CD4-positive, alpha-beta T cell (primary cell): ENCODE results near the gene ZNF592. TPM values are rescaled to one million over a fixed set of nuclear protein-coding genes. Genes with fewer than 3 reads are reported as not detected.

Experiments used
- ATAC-seq: fragments of 200-7000 bp; cut with Tn5 transposase; one replicate; pipeline ENCODE4 v1.10.0; 2022; ENCODE audit warnings: mild to moderate bottlenecking; ENCODE audit not compliant: poor library complexity
- CTCF ChIA-PET: fragments of 350-600 bp; sonication (Branson Sonifier 250); formaldehyde crosslinking; loops from one replicate; lab custom pipeline; 2021; ENCODE audit warnings: antibody characterized with exemption, inconsistent platforms; lab: Charles Lee
- POLR2A ChIA-PET: fragments of 350-600 bp; sonication (Branson Sonifier 250); formaldehyde crosslinking; loops from one replicate; lab custom pipeline; 2021; ENCODE audit warnings: antibody characterized with exemption, inconsistent platforms; lab: Charles Lee
- DNase-seq, 14 experiments: peaks; one replicate each; pipeline ENCODE4 v3.0.0-alpha.2; 2013 to 2020; ENCODE audit warnings: mixed read lengths in 2 of 14
- H3K27ac ChIP-seq, 2 donors: one replicate each; pipeline versions ENCODE4 v1.5.1 to v1.7.0; 2013; ENCODE audit warnings: low read length in 2 of 2, low read depth in 1 of 2, mild to moderate bottlenecking in 1 of 2
- H3K27me3 ChIP-seq, 2 experiments: 1 replicate in 1 of 2; 2 replicates in 1 of 2; pipeline versions ENCODE4 v1.6.1 to v1.7.0; 2013; ENCODE audit warnings: low read length in 2 of 2, control low read depth in 1 of 2, mild to moderate bottlenecking in 1 of 2, moderate library complexity in 1 of 2; ENCODE audit not compliant: insufficient read depth in 2 of 2, control insufficient read depth in 1 of 2
- H3K36me3 ChIP-seq: one replicate; pipeline ENCODE4 v1.6.1; 2013; ENCODE audit warnings: low read length, control low read depth; ENCODE audit not compliant: insufficient read depth
- H3K4me1 ChIP-seq: one replicate; pipeline ENCODE4 v1.6.1; 2013; ENCODE audit warnings: low read length, control low read depth; ENCODE audit not compliant: insufficient read depth
- H3K4me3 ChIP-seq: one replicate; pipeline ENCODE4 v1.5.1; 2013; ENCODE audit warnings: mild to moderate bottlenecking, low read length, moderate library complexity
- H3K9me3 ChIP-seq, 2 experiments: 1 replicate in 1 of 2; 2 replicates in 1 of 2; pipeline versions ENCODE4 v1.6.1 to v1.7.0; 2013; ENCODE audit warnings: low read length in 2 of 2, mild to moderate bottlenecking in 2 of 2, control low read depth in 1 of 2, moderate library complexity in 1 of 2; ENCODE audit not compliant: control insufficient read depth in 1 of 2, insufficient read depth in 1 of 2
- H3K27ac Mint-ChIP-seq: one replicate; pipeline ENCODE4 v1.8.0; 2020; ENCODE audit warnings: mixed read lengths
- H3K27me3 Mint-ChIP-seq: one replicate; pipeline ENCODE4 v1.8.0; 2021; ENCODE audit warnings: mixed read lengths
- H3K36me3 Mint-ChIP-seq: one replicate; pipeline ENCODE4 v1.8.0; 2021; ENCODE audit warnings: low read depth, mixed read lengths
- H3K4me1 Mint-ChIP-seq: one replicate; pipeline ENCODE4 v1.8.0; 2021; ENCODE audit warnings: low read depth, mixed read lengths
- H3K4me3 Mint-ChIP-seq: one replicate; pipeline ENCODE4 v1.8.0; 2020; ENCODE audit warnings: mild to moderate bottlenecking, mixed read lengths
- H3K9me3 Mint-ChIP-seq: one replicate; pipeline ENCODE4 v1.8.0; 2020; ENCODE audit warnings: mixed read lengths
- CTCF ChIP-seq: fragments of 200-600 bp; IDR thresholded peaks from one replicate; pipeline ENCODE4 v1.8.0; 2022; ENCODE audit warnings: antibody characterized with exemption, mild to moderate bottlenecking
- intact Hi-C, 2 experiments: fragments of 100-400 bp; cut with DNase I in 1 of 2; cut with micrococcal nuclease in 1 of 2; formaldehyde crosslinking; loops; one replicate each; pipeline versions ENCODE4 v1.15.1 to v1.9.0; 2023 to 2025; cut with DNase I, micrococcal nuclease
- total RNA-seq, 174 experiments: library from RNA in 2 of 174; stranded (reverse) in 2 of 174; gene quantifications; one replicate each; pipeline ENCODE4 v1.2.3 and lab custom pipeline; 2021 to 2026

ZNF592 gene
- total RNA-seq, 2 experiments from 2014 or later: 37.5 to 38.2 TPM

GRCh38 chr15:84834229-84834955 lies 86.0 kb downstream of the ZNF592 start:
- POLR2A ChIA-PET: no interaction called here
- no peaks in the 10 kb centered on the region for H3K36me3 ChIP-seq
- Mint-ChIP-seq H3K9me3 (no peaks in the 10 kb centered on the region), H3K4me1 (no peaks in the 10 kb centered on the region), H3K4me3 (no peak overlapping the region), H3K36me3 (no peaks in the 10 kb centered on the region), H3K27ac (no peak overlapping the region), H3K27me3 (no peaks in the 10 kb centered on the region)
- H3K27ac ChIP-seq: no peak overlapping the region
- TF ChIP-seq CTCF: no peak
- H3K9me3 ChIP-seq: no peaks in the 10 kb centered on the region
- no peak overlapping the region for H3K4me3 ChIP-seq
- ATAC-seq: no peak
- CTCF ChIA-PET: no interaction called here
- H3K27me3 ChIP-seq: no peaks in the 10 kb centered on the region
- intact Hi-C loops: loop anchor here in 1 of 2 experiments (5.0 kb wide), 1 partner anchor 58 kb away; no protein-coding TSS in a partner anchor
- no peaks in the 10 kb centered on the region for H3K4me1 ChIP-seq
- DNase-seq: no peak

- Histone ChIP-seq H3K36me3 (no peaks in the 10 kb centered on the region), H3K27me3 (no peaks in the 10 kb centered on the region), H3K9me3 (no peaks in the 10 kb centered on the region), H3K4me3 (no peak overlapping the region), H3K4me1 (no peaks in the 10 kb centered on the region), H3K27ac (no peak overlapping the region)
- DNase-seq: no peak
- CTCF ChIA-PET: no interaction called here
- ATAC-seq: no peak
- Mint-ChIP-seq H3K4me1 (no peaks in the 10 kb centered on the region), H3K27me3 (no peaks in the 10 kb centered on the region), H3K9me3 (no peaks in the 10 kb centered on the region), H3K4me3 (no peak overlapping the region), H3K36me3 (no peaks in the 10 kb centered on the region), H3K27ac (no peak overlapping the region)
- POLR2A ChIA-PET: no interaction called here
- intact Hi-C loops: loop anchor here in 1 of 2 experiments (5.0 kb wide), 1 partner anchor 57 kb away; no protein-coding TSS in a partner anchor
- no peak for TF ChIP-seq CTCF
These were observed 86.6 kb downstream of the ZNF592 start for GRCh38 chr15:84834969-84835368.

- Mint-ChIP-seq H3K4me3 (no peak overlapping the region), H3K27me3 (no peaks in the 10 kb centered on the region), H3K4me1 (no peaks in the 10 kb centered on the region), H3K27ac (no peak overlapping the region), H3K36me3 (no peaks in the 10 kb centered on the region), H3K9me3 (no peaks in the 10 kb centered on the region)
- Histone ChIP-seq H3K27me3 (no peaks in the 10 kb centered on the region), H3K9me3 (no peaks in the 10 kb centered on the region), H3K36me3 (no peaks in the 10 kb centered on the region), H3K27ac (no peak overlapping the region), H3K4me3 (no peak overlapping the region), H3K4me1 (no peaks in the 10 kb centered on the region)
- CTCF ChIA-PET: interaction anchor here (0.6 kb wide), 1 partner anchor 174 kb away, joined by 3 read pairs; no protein-coding TSS in a partner anchor
- POLR2A ChIA-PET: no interaction called here
- no peak for DNase-seq
- no peak for ATAC-seq
- intact Hi-C loops: no loop called here
- TF ChIP-seq CTCF: no peak
These were observed 87.4 kb downstream of the ZNF592 start for GRCh38 chr15:84835661-84836337.
